CD4-positive, CD25-positive, alpha-beta regulatory T cell (primary cell): ENCODE data around the gene RIN3. TPM values are rescaled to one million over a fixed set of nuclear protein-coding genes. Genes with fewer than 3 reads are reported as not detected.

Experiments used
- ATAC-seq, 2 donors: fragments of 150-1000 bp; cut with Tn5 transposase; one replicate each; pipeline ENCODE4 v1.10.0; 2021; ENCODE audit warnings: low read depth in 2 of 2, moderate number of reproducible peaks in 2 of 2, moderate library complexity in 1 of 2
- DNase-seq, 3 donors: peaks; one replicate each; pipeline versions ENCODE4 v3.0.0 to v3.0.0-alpha.2; 2012 to 2022; ENCODE audit warnings: mixed read lengths in 1 of 3
- H3K27ac ChIP-seq: one replicate; pipeline ENCODE4 v1.7.0; 2013; ENCODE audit warnings: mild to moderate bottlenecking, low read length; ENCODE audit not compliant: insufficient read depth, poor library complexity, severe bottlenecking
- H3K27me3 ChIP-seq: one replicate; pipeline ENCODE4 v1.7.0; 2013; ENCODE audit warnings: low read length; ENCODE audit not compliant: control insufficient read depth, insufficient read depth
- H3K36me3 ChIP-seq: one replicate; pipeline ENCODE4 v1.7.0; 2013; ENCODE audit warnings: mild to moderate bottlenecking, low read length, moderate library complexity; ENCODE audit not compliant: control insufficient read depth, insufficient read depth
- H3K4me1 ChIP-seq: 2 replicates; pipeline ENCODE4 v1.7.0; 2013; ENCODE audit warnings: mild to moderate bottlenecking, low read length; ENCODE audit not compliant: insufficient read depth, control insufficient read depth, poor library complexity, severe bottlenecking
- H3K4me3 ChIP-seq: one replicate; pipeline ENCODE4 v1.7.0; 2013; ENCODE audit warnings: low read depth, mild to moderate bottlenecking, low read length, moderate library complexity
- H3K9me3 ChIP-seq, 2 experiments: 1 replicate in 1 of 2; 2 replicates in 1 of 2; pipeline ENCODE4 v1.7.0; 2013; ENCODE audit warnings: low read length in 2 of 2, mild to moderate bottlenecking in 1 of 2, moderate library complexity in 1 of 2; ENCODE audit not compliant: control insufficient read depth in 2 of 2
- H3K27ac Mint-ChIP-seq, 3 donors: one replicate each; pipeline ENCODE4 v1.8.0; 2020 to 2022; ENCODE audit warnings: mild to moderate bottlenecking in 3 of 3, mixed read lengths in 3 of 3, moderate library complexity in 2 of 3
- H3K27me3 Mint-ChIP-seq: one replicate; pipeline ENCODE4 v1.8.0; 2022; ENCODE audit warnings: mild to moderate bottlenecking, mixed read lengths
- H3K36me3 Mint-ChIP-seq: one replicate; pipeline ENCODE4 v1.8.0; 2020; ENCODE audit warnings: mixed read lengths
- H3K4me1 Mint-ChIP-seq, 4 donors: one replicate each; pipeline ENCODE4 v1.8.0; 2020 to 2022; ENCODE audit warnings: mixed read lengths in 4 of 4, mild to moderate bottlenecking in 1 of 4
- H3K4me3 Mint-ChIP-seq, 4 donors: one replicate each; pipeline ENCODE4 v1.8.0; 2020 to 2022; ENCODE audit warnings: mild to moderate bottlenecking in 4 of 4, mixed read lengths in 4 of 4, moderate library complexity in 3 of 4
- H3K9me3 Mint-ChIP-seq, 7 donors: one replicate each; pipeline ENCODE4 v1.8.0; 2020 to 2022; ENCODE audit warnings: mixed read lengths in 7 of 7, mild to moderate bottlenecking in 3 of 7, moderate library complexity in 2 of 7
- polyA plus RNA-seq, 4 donors: library from polyadenylated mRNA; unstranded; fragments of 300-500 nt; fragmentation: Illumina TruSeq; gene quantifications; one replicate each; pipeline ENCODE4 v1.2.3, GENCODE V29; 2021
- total RNA-seq: library from RNA; stranded (reverse); gene quantifications from one replicate; pipeline ENCODE4 v1.2.3, GENCODE V29; 2022

The RIN3 gene
- total and polyA plus RNA-seq, 5 donors from 2014 or later = 21.0 to 120 (median 25.0) TPM

DNA sequence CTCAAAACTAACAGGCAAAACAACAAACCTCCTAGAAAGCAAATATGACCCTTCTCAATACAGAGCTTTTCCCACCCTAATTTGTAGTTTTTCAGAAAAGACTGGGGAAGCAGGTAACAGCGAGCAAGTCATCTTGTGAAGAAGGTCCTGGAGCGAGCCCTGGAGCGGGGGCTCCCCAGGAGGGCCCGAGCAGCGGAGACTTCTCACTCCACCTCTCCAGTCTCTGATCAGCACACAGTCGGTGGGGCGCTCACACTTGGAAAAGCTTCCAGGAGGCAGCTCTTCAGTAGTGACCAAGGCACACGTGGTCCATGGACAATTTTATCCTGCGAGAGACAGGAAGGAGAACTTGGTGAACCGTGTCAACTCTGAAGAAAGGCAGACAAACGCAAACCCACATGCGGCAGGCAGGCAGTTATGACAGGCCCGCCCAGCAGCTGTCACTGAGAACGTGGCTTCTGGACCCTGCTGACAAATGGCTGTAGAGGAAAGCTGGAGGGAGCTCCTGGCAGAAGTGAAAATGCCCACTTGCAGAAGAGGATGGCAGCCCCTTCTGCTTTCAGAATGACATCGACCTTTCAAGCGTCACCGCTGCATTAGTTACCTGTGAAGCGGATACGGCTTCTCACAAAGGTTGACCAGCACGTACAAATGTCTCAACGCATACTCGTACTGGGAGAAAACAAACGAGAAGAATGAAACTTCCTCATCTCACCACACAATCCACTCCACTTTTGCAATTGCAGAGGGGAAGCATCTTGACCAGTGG is 190.6 kb downstream of the RIN3 start:
- Mint-ChIP-seq H3K4me3 (no peak overlapping the region), H3K27ac (no peak overlapping the region), H3K4me1 (no peaks in the 10 kb centered on the region), H3K27me3 (peaks cover 14% of the 10 kb centered on the region), H3K36me3 (peaks cover 21% of the 10 kb centered on the region), H3K9me3 (no peaks in the 10 kb centered on the region)
- Histone ChIP-seq H3K4me1 (no peaks in the 10 kb centered on the region), H3K27ac (no peak overlapping the region), H3K4me3 (no peak overlapping the region), H3K27me3 (no peaks in the 10 kb centered on the region), H3K36me3 (no peaks in the 10 kb centered on the region), H3K9me3 (no peaks in the 10 kb centered on the region)
- ATAC-seq (no peak), DNase-seq (no peak)

DNA sequence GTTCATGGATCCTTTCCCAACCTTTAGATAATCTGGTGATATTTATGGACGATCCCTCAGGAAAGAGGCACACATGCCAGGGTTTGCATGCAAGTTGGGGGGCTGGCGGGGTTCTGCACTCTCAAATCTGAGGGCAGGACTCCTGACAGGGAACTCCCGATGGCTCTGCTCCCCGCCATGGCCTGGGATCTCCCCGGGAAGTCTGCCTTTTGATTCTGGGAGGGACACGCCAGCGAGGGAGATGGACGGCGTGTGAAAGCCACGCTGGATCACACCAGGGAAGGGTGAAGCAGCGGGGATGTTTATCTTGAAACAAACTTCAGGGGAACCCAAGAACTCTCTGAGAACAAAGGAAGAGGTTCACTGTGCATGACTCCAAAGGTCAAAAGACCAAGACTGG is 191.2 kb downstream of the RIN3 start:
- H3K4me1 Mint-ChIP-seq = no peaks in the 10 kb centered on the region
- ATAC-seq (no peak), DNase-seq (no peak)
- no peak overlapping the region for H3K4me3 ChIP-seq
- H3K27me3 ChIP-seq = no peaks in the 10 kb centered on the region
- no peaks in the 10 kb centered on the region for H3K9me3 Mint-ChIP-seq
- H3K36me3 Mint-ChIP-seq = peaks cover 21% of the 10 kb centered on the region
- H3K4me3 Mint-ChIP-seq = no peak overlapping the region
- no peak overlapping the region for H3K27ac ChIP-seq
- no peaks in the 10 kb centered on the region for H3K9me3 ChIP-seq
- H3K27me3 Mint-ChIP-seq = peaks cover 8% of the 10 kb centered on the region
- no peaks in the 10 kb centered on the region for H3K36me3 ChIP-seq
- H3K4me1 ChIP-seq = no peaks in the 10 kb centered on the region
- H3K27ac Mint-ChIP-seq = peak overlapping the region in 2 of 3 donors; percentile 42 to 52

DNA sequence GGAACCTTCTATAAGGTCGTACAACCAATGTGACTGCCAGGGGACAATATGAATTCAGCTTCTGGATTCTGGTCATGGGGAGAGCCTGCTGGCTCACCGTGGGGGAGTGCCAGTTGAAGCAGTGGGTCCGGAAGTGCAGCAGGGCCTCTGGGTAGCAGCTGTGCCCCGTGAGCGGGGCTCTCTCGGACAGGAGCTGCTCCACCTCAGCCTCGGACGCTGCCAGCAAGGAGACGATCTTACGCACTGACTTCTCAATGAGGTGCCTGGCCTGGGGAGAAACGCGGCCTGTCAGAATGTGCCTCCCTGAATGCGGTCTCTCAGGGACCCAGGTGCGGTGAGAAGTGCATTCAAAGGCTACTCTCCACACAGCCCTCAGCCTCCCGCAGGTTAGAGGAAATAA is 192.8 kb downstream of the RIN3 start:
- Histone ChIP-seq H3K27me3 (no peaks in the 10 kb centered on the region), H3K27ac (no peak overlapping the region), H3K9me3 (no peaks in the 10 kb centered on the region), H3K4me1 (no peaks in the 10 kb centered on the region), H3K4me3 (no peak overlapping the region), H3K36me3 (peaks cover 3% of the 10 kb centered on the region)
- Mint-ChIP-seq H3K27me3 (no peaks in the 10 kb centered on the region), H3K27ac (no peak overlapping the region), H3K9me3 (no peaks in the 10 kb centered on the region), H3K4me1 (no peaks in the 10 kb centered on the region), H3K4me3 (no peak overlapping the region), H3K36me3 (peaks cover 33% of the 10 kb centered on the region)
- no peak for DNase-seq
- no peak for ATAC-seq

DNA sequence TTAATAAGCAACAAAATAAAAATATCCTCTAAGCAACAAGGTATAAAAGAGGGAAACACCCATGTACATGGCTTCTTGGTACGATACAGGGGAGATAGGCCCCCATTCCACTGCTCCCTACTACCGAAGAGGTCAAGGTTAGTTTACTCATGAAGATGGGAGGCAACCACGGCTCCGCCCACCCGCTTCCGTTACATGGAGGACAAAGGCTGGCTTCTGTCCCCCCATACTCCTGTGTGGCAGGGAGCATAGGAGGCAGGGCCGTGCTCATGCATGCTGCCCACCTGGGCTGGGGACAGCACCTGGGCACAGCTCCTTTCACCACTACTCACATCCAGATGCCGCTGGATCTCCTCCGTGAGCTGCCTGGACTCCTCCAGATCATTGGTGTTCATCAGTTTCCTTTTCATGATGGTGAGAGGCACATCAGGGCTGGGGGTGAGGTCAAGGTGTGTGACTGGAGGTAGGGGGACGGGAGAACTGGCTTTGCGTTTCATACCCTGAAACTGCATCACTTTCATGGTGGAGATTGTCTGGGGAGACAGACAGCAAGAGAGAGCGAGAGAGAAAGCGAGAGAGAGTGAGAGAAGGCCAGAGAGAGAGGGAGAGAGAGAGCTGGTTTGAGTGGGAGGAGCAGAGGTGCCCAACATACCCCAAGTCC is 195.9 kb downstream of the RIN3 start:
- no peaks in the 10 kb centered on the region for H3K4me1 Mint-ChIP-seq
- Histone ChIP-seq H3K9me3 (no peaks in the 10 kb centered on the region), H3K36me3 (peaks cover 4% of the 10 kb centered on the region), H3K4me3 (no peak overlapping the region), H3K27ac (no peak overlapping the region), H3K4me1 (no peaks in the 10 kb centered on the region), H3K27me3 (no peaks in the 10 kb centered on the region)
- peak overlapping the region in 1 of 3 donors; percentile 52 for H3K27ac Mint-ChIP-seq
- no peaks in the 10 kb centered on the region for H3K27me3 Mint-ChIP-seq
- H3K36me3 Mint-ChIP-seq = peaks cover 36% of the 10 kb centered on the region
- DNase-seq (no peak), ATAC-seq (no peak)
- peak overlapping the region in 1 of 4 donors; percentile 28 for H3K4me3 Mint-ChIP-seq
- H3K9me3 Mint-ChIP-seq = no peaks in the 10 kb centered on the region

DNA sequence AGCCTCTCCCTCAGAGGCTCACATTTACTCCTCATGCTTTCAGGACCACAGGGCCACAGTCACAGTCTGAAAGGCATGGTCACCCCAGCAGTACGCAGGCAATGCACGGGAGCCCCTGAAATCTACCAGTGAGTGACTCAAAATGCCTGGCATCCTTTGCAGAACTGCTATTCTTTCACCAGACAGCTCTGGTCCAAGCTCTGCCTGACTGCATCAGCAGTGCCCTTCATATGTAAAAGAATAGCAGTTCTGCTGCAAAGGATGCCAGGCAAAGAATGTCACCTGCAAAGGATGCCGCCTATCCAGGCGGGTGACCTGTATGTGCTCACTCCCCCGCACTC is 196.4 kb downstream of the RIN3 start:
- Histone ChIP-seq H3K9me3 (no peaks in the 10 kb centered on the region), H3K27ac (no peak overlapping the region), H3K36me3 (peaks cover 4% of the 10 kb centered on the region), H3K4me3 (no peak overlapping the region), H3K27me3 (no peaks in the 10 kb centered on the region), H3K4me1 (no peaks in the 10 kb centered on the region)
- no peak overlapping the region for H3K27ac Mint-ChIP-seq
- H3K27me3 Mint-ChIP-seq = no peaks in the 10 kb centered on the region
- H3K4me3 Mint-ChIP-seq = no peak overlapping the region
- H3K4me1 Mint-ChIP-seq = no peaks in the 10 kb centered on the region
- H3K9me3 Mint-ChIP-seq = no peaks in the 10 kb centered on the region
- H3K36me3 Mint-ChIP-seq = peaks cover 31% of the 10 kb centered on the region
- no peak for ATAC-seq
- DNase-seq = no peak

DNA sequence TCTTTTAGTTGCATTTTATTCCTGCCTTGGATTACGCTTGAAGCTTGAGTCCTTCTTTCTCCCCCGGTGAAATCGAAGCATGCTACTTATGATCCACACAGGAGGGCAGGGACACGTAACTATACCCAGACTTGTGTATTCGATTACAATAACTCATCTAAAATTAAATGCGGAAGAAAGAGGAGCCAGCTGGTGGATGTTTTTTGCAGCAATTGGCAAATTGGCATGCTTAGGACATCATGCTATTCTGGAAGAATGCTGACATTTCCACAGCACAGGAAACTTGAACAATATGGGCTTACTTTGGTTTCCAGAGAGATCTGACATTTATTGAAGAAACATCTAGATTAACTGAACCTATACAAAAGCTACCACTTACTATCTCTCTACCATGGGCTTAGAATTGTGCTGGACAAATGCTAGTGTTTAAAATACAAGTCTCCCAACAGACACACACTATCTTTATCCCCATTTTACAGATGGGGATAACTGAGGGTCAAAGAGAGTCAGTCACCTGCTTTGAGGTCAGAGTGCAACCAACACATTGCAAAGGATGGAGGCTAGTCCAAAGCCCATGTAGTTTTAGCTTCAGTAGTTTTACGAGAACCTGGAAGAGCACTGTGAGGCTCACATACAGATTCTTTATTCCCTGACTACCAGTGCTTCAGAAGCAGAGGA is 198.5 kb downstream of the RIN3 start:
- Histone ChIP-seq H3K36me3 (peaks cover 4% of the 10 kb centered on the region), H3K9me3 (no peaks in the 10 kb centered on the region), H3K27ac (no peak overlapping the region), H3K27me3 (no peaks in the 10 kb centered on the region), H3K4me1 (peaks cover under 1% of the 10 kb centered on the region), H3K4me3 (no peak overlapping the region)
- Mint-ChIP-seq H3K4me3 (no peak overlapping the region), H3K27me3 (no peaks in the 10 kb centered on the region), H3K4me1 (no peaks in the 10 kb centered on the region), H3K27ac (no peak overlapping the region), H3K36me3 (peaks cover 24% of the 10 kb centered on the region), H3K9me3 (no peaks in the 10 kb centered on the region)
- ATAC-seq (no peak), DNase-seq (no peak)

DNA sequence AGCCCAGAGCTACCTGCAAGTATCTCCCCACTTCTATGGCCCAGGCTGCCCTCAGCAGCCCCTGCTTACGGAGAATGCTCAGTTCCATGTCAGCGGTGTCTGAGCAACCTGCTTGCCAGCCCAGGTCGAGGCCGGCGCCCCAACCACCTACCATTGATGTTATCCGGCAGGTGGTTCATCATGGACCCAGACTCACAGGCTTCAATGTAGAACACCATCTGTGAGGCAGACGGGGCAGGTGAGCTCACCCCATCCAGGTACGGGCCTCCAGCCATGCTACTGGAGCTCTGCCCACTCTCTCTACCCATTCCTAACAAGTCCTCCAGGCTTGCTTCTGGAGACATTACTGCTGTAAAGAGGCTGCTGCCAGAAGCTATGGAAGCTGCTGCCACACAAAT is 199.1 kb downstream of the RIN3 start:
- H3K4me3 Mint-ChIP-seq = no peak overlapping the region
- ATAC-seq (no peak), DNase-seq (no peak)
- peaks cover 3 to 4% (median 4%) of the 10 kb centered on the region in 4 donors for H3K4me1 Mint-ChIP-seq
- no peaks in the 10 kb centered on the region for H3K27me3 Mint-ChIP-seq
- peaks cover 21% of the 10 kb centered on the region for H3K36me3 Mint-ChIP-seq
- Histone ChIP-seq H3K36me3 (peaks cover 4% of the 10 kb centered on the region), H3K9me3 (no peaks in the 10 kb centered on the region), H3K4me3 (no peak overlapping the region), H3K4me1 (peaks cover 6% of the 10 kb centered on the region), H3K27me3 (no peaks in the 10 kb centered on the region), H3K27ac (no peak overlapping the region)
- H3K27ac Mint-ChIP-seq = no peak overlapping the region
- H3K9me3 Mint-ChIP-seq = no peaks in the 10 kb centered on the region
